Astrocyte (in vitro differentiated cells and primary cell): ENCODE measurements around the gene L3MBTL4. TPM values are rescaled to one million over a fixed set of nuclear protein-coding genes. Genes with fewer than 3 reads are reported as not detected.

Experiments
- DNase-seq: peaks from one replicate; pipeline ENCODE4 v3.0.0-alpha.2; 2010; ENCODE audit warnings: low read depth
- FAIRE-seq: peaks from 2 replicates; lab custom pipeline; 2011; peaks lifted over from hg19 to GRCh38; lab: Jason Lieb, UNC
- H2AFZ ChIP-seq: 2 replicates; pipeline ENCODE4 v1.6.0; 2012; ENCODE audit warnings: low read depth, low read length, inconsistent platforms
- H3K27ac ChIP-seq: 2 replicates; pipeline ENCODE4 v1.5.1; 2011; ENCODE audit warnings: low read depth, low read length, inconsistent platforms
- H3K27me3 ChIP-seq: 2 replicates; pipeline ENCODE4 v1.6.0; 2011; ENCODE audit warnings: low read length, inconsistent platforms; ENCODE audit not compliant: insufficient read depth
- H3K36me3 ChIP-seq: 2 replicates; pipeline ENCODE4 v1.5.1; 2011; ENCODE audit warnings: low read length, inconsistent platforms; ENCODE audit not compliant: insufficient read depth
- H3K4me1 ChIP-seq: 2 replicates; pipeline ENCODE4 v1.5.1; 2011; ENCODE audit warnings: low read length, inconsistent platforms; ENCODE audit not compliant: insufficient read depth
- H3K4me2 ChIP-seq: 2 replicates; pipeline ENCODE4 v1.6.0; 2012; ENCODE audit warnings: low read length, inconsistent platforms
- H3K4me3 ChIP-seq: 2 replicates; pipeline ENCODE4 v1.5.1; 2011; ENCODE audit warnings: low read depth, mild to moderate bottlenecking, low read length, inconsistent platforms; ENCODE audit not compliant: insufficient read depth
- H3K79me2 ChIP-seq: 2 replicates; pipeline ENCODE4 v1.6.0; 2012; ENCODE audit warnings: mild to moderate bottlenecking, low read length, inconsistent platforms; ENCODE audit not compliant: insufficient read depth
- H3K9ac ChIP-seq: 2 replicates; pipeline ENCODE4 v1.6.0; 2012; ENCODE audit warnings: mild to moderate bottlenecking, low read length, inconsistent platforms
- H3K9me3 ChIP-seq: 2 replicates; pipeline ENCODE4 v1.5.1; 2012; ENCODE audit warnings: low read depth, mild to moderate bottlenecking, low read length, inconsistent platforms; ENCODE audit not compliant: insufficient read depth
- H4K20me1 ChIP-seq: 2 replicates; pipeline ENCODE4 v1.6.0; 2012; ENCODE audit warnings: low read length, inconsistent platforms; ENCODE audit not compliant: insufficient read depth
- H3K27ac Mint-ChIP-seq: one replicate; pipeline ENCODE4 v1.8.0; 2021; ENCODE audit warnings: mild to moderate bottlenecking, mixed read lengths; ENCODE audit not compliant: unreplicated experiment
- H3K27me3 Mint-ChIP-seq: one replicate; pipeline ENCODE4 v1.8.0; 2021; ENCODE audit warnings: low read depth, mixed read lengths; ENCODE audit not compliant: unreplicated experiment
- H3K36me3 Mint-ChIP-seq: one replicate; pipeline ENCODE4 v1.8.0; 2021; ENCODE audit warnings: low read depth, mixed read lengths; ENCODE audit not compliant: unreplicated experiment
- H3K4me1 Mint-ChIP-seq: one replicate; pipeline ENCODE4 v1.8.0; 2021; ENCODE audit warnings: low read depth, mixed read lengths; ENCODE audit not compliant: unreplicated experiment
- H3K4me3 Mint-ChIP-seq: one replicate; pipeline ENCODE4 v1.8.0; 2021; ENCODE audit warnings: mild to moderate bottlenecking, moderate library complexity, mixed read lengths; ENCODE audit not compliant: unreplicated experiment
- H3K9me3 Mint-ChIP-seq: one replicate; pipeline ENCODE4 v1.8.0; 2021; ENCODE audit warnings: mild to moderate bottlenecking, mixed read lengths; ENCODE audit not compliant: unreplicated experiment
- CTCF ChIP-seq: IDR thresholded peaks from 2 replicates; pipeline ENCODE4 v1.5.1; 2011; ENCODE audit warnings: low read depth, mild to moderate bottlenecking, inconsistent platforms, low read length, moderate library complexity; ENCODE audit not compliant: insufficient read depth
- EZH2 ChIP-seq: IDR thresholded peaks from 2 replicates; pipeline ENCODE4 v1.6.1; 2012; ENCODE audit warnings: mild to moderate bottlenecking, low read length, inconsistent platforms; ENCODE audit not compliant: insufficient read depth
- total RNA-seq: library from RNA; stranded (reverse); gene quantifications from 2 replicates; pipeline ENCODE4 v1.2.1, GENCODE V29; 2021

Gene L3MBTL4
- total RNA-seq, 1 donor from 2014 or later = 0.52 TPM

DNA sequence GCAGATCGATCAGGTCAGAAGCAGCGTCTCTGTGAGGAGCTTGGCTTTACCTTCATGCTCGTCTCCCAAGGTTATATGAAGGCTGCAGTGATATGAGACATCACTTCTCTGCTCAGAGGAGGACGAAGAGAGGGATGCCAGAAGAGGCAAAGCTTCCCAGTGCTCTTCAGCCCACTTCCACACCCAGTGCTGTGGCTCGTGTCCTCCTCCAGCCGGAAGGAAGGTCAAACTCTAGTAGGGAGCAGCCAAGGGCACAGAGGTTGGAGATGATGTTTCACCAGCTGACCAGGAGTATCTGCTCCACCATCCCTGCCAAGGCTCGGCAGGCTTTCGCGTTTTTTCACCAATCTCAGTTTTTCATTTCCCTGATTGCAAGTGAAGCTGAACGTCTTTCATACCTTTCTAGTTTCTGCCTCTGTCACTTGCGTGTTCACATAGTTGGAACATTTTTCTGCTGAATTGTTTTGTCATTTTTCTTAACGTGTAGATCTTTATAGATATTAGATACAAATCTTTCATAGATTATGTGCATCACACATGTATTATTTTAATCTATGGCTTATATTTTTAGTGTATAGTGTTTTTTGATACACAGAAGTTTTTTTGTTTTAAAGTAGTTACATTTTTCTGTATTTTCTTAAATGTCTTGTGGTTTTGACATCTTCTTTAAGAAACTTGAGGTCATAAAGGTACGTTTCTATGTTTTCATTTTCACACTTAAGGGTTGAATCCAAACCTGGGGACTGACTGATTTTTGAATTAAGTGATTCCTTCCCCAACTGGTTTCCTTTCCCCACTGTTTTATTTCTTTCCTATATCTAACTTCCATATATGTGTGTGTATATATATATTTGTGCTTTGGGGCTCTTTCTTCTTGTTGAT is 23.5 kb upstream of the L3MBTL4 start:
- no peak overlapping the region for H3K4me2 ChIP-seq
- no peak for FAIRE-seq

GRCh38 chr18:6435731-6436130 is 21.0 kb upstream of the L3MBTL4 start:
- peaks cover 3% of the 10 kb centered on the region for H3K27me3 Mint-ChIP-seq
- H2AFZ ChIP-seq = no peak overlapping the region
- no peaks in the 10 kb centered on the region for H3K79me2 ChIP-seq
- no peaks in the 10 kb centered on the region for H3K4me1 ChIP-seq
- H3K36me3 Mint-ChIP-seq = no peaks in the 10 kb centered on the region
- no peaks in the 10 kb centered on the region for H3K36me3 ChIP-seq
- H4K20me1 ChIP-seq = no peaks in the 10 kb centered on the region
- no peak overlapping the region for H3K4me2 ChIP-seq
- TF ChIP-seq CTCF (no peak), EZH2 (no peak)
- no peaks in the 10 kb centered on the region for H3K9me3 Mint-ChIP-seq
- H3K9ac ChIP-seq = no peak overlapping the region
- H3K27ac Mint-ChIP-seq = no peak overlapping the region
- H3K27me3 ChIP-seq = no peaks in the 10 kb centered on the region
- no peak overlapping the region for H3K4me3 Mint-ChIP-seq
- no peak overlapping the region for H3K4me3 ChIP-seq
- no peak overlapping the region for H3K27ac ChIP-seq
- FAIRE-seq (no peak), DNase-seq (no peak)
- no peaks in the 10 kb centered on the region for H3K9me3 ChIP-seq
- H3K4me1 Mint-ChIP-seq = no peaks in the 10 kb centered on the region

More for the DNA sequence above, 23.5 kb upstream of the L3MBTL4 start:
- no peak for DNase-seq
- no peak overlapping the region for H3K4me3 Mint-ChIP-seq
- H4K20me1 ChIP-seq = no peaks in the 10 kb centered on the region
- H3K9me3 ChIP-seq = no peaks in the 10 kb centered on the region
- no peak overlapping the region for H3K4me3 ChIP-seq
- no peaks in the 10 kb centered on the region for H3K79me2 ChIP-seq
- no peak overlapping the region for H3K27ac Mint-ChIP-seq
- no peaks in the 10 kb centered on the region for H3K9me3 Mint-ChIP-seq
- no peaks in the 10 kb centered on the region for H3K36me3 ChIP-seq
- no peaks in the 10 kb centered on the region for H3K4me1 Mint-ChIP-seq
- H3K9ac ChIP-seq = no peak overlapping the region
- no peaks in the 10 kb centered on the region for H3K4me1 ChIP-seq
- H2AFZ ChIP-seq = no peak overlapping the region
- H3K27me3 Mint-ChIP-seq = peaks cover 3% of the 10 kb centered on the region
- H3K27me3 ChIP-seq = no peaks in the 10 kb centered on the region
- no peak overlapping the region for H3K27ac ChIP-seq
- no peaks in the 10 kb centered on the region for H3K36me3 Mint-ChIP-seq
- no peak for TF ChIP-seq CTCF
- TF ChIP-seq EZH2 = no peak
